SK-N-SH (cell line): ENCODE results near the gene CACNA1A.

Experiments
- EP300 ChIP-seq, 2 experiments: IDR thresholded peaks; 2 replicates each; pipeline versions ENCODE4 v1.4.0 to v1.6.1; 2012; ENCODE audit warnings: borderline replicate concordance in 1 of 2, low read depth in 1 of 2, low read length in 1 of 2
- FOSL2 ChIP-seq: IDR thresholded peaks from 2 replicates; pipeline ENCODE4 v1.4.0; 2012; ENCODE audit warnings: low read depth, mild to moderate bottlenecking, moderate library complexity, borderline replicate concordance
- FOXM1 ChIP-seq: IDR thresholded peaks from 2 replicates; pipeline ENCODE4 v1.4.0; 2012; ENCODE audit warnings: low read depth, mild to moderate bottlenecking
- MXI1 ChIP-seq: IDR thresholded peaks from 2 replicates; pipeline ENCODE4 v1.6.1; 2012; ENCODE audit warnings: mild to moderate bottlenecking, low read depth, low read length, improper control_type of control experiment
- POLR2AphosphoS5 ChIP-seq: IDR thresholded peaks from 2 replicates; pipeline ENCODE4 v1.6.1; 2012; ENCODE audit warnings: low read depth, low read length
- RXRA ChIP-seq: IDR thresholded peaks from 2 replicates; pipeline ENCODE4 v1.4.0; 2012; ENCODE audit warnings: low read depth, mild to moderate bottlenecking, borderline replicate concordance
- YY1 ChIP-seq: IDR thresholded peaks from 2 replicates; pipeline ENCODE4 v1.4.0; 2012; ENCODE audit warnings: low read depth, mild to moderate bottlenecking
- TF ChIP-seq, protein P1 (sequence below): fragments of 200-600 bp; sonication (generic); IDR thresholded peaks from 2 replicates; pipeline ENCODE4 v1.6.1; 2017; ENCODE audit warnings: antibody characterized with exemption, mild to moderate bottlenecking, moderate library complexity
- TF ChIP-seq, protein P2 (sequence below): fragments of 150-350 bp; IDR thresholded peaks from 2 replicates; pipeline ENCODE4 v1.6.1; 2016; ENCODE audit warnings: mild to moderate bottlenecking, low read depth, low read length
- TF ChIP-seq, protein P3 (sequence below): IDR thresholded peaks from 2 replicates; pipeline ENCODE4; 2012
- TF ChIP-seq, protein P4 (sequence below): IDR thresholded peaks from 2 replicates; pipeline ENCODE4 v1.4.0; 2012; ENCODE audit warnings: low read depth

DNA sequence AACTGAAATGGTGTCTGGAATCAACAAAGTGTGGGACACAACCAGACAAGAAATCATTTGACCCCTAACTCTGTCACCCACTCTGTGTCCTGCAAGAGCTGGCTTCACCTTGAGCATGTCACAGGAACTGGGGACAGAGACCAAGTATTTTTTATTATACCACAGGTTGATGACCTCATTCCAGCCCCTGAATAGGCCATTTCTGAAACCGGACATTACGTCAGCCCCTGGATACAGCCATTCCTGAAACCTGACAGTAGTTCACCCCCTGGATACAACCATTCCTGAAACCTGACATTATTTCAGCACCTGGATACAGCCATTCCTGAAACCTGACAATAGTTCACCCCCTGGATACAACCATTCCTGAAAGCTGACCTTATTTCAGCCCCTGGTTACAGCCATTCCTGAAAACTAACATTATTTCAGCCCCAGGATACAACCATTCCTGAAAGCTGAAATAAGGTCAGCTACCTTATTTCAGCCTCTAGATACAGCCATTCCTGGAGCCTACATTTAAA lies 47.7 kb upstream of the CACNA1A start:
- TF ChIP-seq, protein P1, sequence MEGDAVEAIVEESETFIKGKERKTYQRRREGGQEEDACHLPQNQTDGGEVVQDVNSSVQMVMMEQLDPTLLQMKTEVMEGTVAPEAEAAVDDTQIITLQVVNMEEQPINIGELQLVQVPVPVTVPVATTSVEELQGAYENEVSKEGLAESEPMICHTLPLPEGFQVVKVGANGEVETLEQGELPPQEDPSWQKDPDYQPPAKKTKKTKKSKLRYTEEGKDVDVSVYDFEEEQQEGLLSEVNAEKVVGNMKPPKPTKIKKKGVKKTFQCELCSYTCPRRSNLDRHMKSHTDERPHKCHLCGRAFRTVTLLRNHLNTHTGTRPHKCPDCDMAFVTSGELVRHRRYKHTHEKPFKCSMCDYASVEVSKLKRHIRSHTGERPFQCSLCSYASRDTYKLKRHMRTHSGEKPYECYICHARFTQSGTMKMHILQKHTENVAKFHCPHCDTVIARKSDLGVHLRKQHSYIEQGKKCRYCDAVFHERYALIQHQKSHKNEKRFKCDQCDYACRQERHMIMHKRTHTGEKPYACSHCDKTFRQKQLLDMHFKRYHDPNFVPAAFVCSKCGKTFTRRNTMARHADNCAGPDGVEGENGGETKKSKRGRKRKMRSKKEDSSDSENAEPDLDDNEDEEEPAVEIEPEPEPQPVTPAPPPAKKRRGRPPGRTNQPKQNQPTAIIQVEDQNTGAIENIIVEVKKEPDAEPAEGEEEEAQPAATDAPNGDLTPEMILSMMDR, result no peak
- TF ChIP-seq EP300 (IDR thresholded peaks at IDR 0.05; ENCODE audit: borderline replicate concordance in 1 of 2, low read depth in 1 of 2, low read length in 1 of 2) (no peak), FOSL2 (no peak), RXRA (no peak), POLR2AphosphoS5 (no peak), YY1 (no peak), MXI1 (no peak), FOXM1 (no peak)
- TF ChIP-seq, protein P2, sequence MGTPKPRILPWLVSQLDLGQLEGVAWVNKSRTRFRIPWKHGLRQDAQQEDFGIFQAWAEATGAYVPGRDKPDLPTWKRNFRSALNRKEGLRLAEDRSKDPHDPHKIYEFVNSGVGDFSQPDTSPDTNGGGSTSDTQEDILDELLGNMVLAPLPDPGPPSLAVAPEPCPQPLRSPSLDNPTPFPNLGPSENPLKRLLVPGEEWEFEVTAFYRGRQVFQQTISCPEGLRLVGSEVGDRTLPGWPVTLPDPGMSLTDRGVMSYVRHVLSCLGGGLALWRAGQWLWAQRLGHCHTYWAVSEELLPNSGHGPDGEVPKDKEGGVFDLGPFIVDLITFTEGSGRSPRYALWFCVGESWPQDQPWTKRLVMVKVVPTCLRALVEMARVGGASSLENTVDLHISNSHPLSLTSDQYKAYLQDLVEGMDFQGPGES, result no peak
- TF ChIP-seq, protein P3, sequence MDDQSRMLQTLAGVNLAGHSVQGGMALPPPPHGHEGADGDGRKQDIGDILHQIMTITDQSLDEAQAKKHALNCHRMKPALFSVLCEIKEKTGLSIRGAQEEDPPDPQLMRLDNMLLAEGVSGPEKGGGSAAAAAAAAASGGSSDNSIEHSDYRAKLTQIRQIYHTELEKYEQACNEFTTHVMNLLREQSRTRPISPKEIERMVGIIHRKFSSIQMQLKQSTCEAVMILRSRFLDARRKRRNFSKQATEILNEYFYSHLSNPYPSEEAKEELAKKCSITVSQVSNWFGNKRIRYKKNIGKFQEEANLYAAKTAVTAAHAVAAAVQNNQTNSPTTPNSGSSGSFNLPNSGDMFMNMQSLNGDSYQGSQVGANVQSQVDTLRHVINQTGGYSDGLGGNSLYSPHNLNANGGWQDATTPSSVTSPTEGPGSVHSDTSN, result no peak
- TF ChIP-seq, protein P4, sequence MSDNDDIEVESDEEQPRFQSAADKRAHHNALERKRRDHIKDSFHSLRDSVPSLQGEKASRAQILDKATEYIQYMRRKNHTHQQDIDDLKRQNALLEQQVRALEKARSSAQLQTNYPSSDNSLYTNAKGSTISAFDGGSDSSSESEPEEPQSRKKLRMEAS, result no peak
